ENCODE measurements around the gene ARHGAP24. TPM values are rescaled to one million over a fixed set of nuclear protein-coding genes. Genes with fewer than 3 reads are reported as not detected.

Gene ARHGAP24
- polyA plus RNA-seq, 1 of the 3 experiments (the other 2 are of a cell fraction): 1.4 TPM

- TF ChIP-seq ZBTB33 (IDR thresholded peaks at IDR 0.05; ENCODE audit: borderline replicate concordance, low read depth) (no peak), MEF2A (IDR thresholded peaks at IDR 0.05; ENCODE audit: borderline replicate concordance, low read depth) (no peak), TCF12 (IDR thresholded peaks at IDR 0.05) (no peak), ELF1 (IDR thresholded peaks at IDR 0.05) (no peak), POLR2AphosphoS5 (IDR thresholded peaks at IDR 0.05; ENCODE audit: low read depth, low read length) (no peak), CTCF (IDR thresholded peaks at IDR 0.05) (no peak)
Observed at GRCh38 chr4:85676050-85676425, 201.1 kb downstream of the ARHGAP24 start (continued).

- H4K20me1 ChIP-seq (ENCODE audit: insufficient read depth): no peaks in the 10 kb centered on the region
- H3K27ac ChIP-seq (ENCODE audit: low read depth in 2 of 2, low read length in 1 of 2): no peak overlapping the region
- no peak overlapping the region for H2AFZ ChIP-seq (ENCODE audit: low read depth)
- TF ChIP-seq RXRA (IDR thresholded peaks at IDR 0.05; ENCODE audit: borderline replicate concordance, low read depth) (no peak), NFIC (IDR thresholded peaks at IDR 0.05; ENCODE audit: borderline replicate concordance) (no peak), USF1 (IDR thresholded peaks at IDR 0.05; ENCODE audit: borderline replicate concordance, low read depth) (no peak), IRF3 (IDR thresholded peaks at IDR 0.05; ENCODE audit: low read depth, low read length) (no peak), GATA2 (CRISPR knock-in tag; IDR thresholded peaks at IDR 0.05) (0 out of 2 replicates have a peak, but pooled peaks have one; percentile 17)
- no peak overlapping the region for H3K9ac ChIP-seq
- H3K36me3 ChIP-seq (replicated peaks in 1 of 2; ENCODE audit: control insufficient read depth in 1 of 2, insufficient read depth in 2 of 2, low read length in 1 of 2): no peaks in the 10 kb centered on the region
- 20% methylated on average over 5 of the region's 5 CpGs for WGBS (ENCODE audit: low lambda C conversion rate)
- H3K4me2 ChIP-seq: no peak overlapping the region
- no peak overlapping the region for H3K4me3 ChIP-seq (ENCODE audit: low read depth in 2 of 2, low read length in 1 of 2)
- H3F3A ChIP-seq (replicated peaks; ENCODE audit: insufficient read depth): no peaks in the 10 kb centered on the region
- no peaks in the 10 kb centered on the region for H3K9me2 ChIP-seq
- POLR2A ChIA-PET: no interaction called here
- H3K4me1 ChIP-seq (ENCODE audit: control insufficient read depth in 1 of 2, insufficient read depth in 2 of 2, low read depth in 1 of 2, low read length in 1 of 2): peaks cover 0 to 14% of the 10 kb centered on the region in 2 experiments; a peak in 2 of 4 replicates
- CTCF ChIA-PET: interaction anchor here (1.0 to 1.4 kb wide), 2 partner anchors 8 to 22 kb away, joined by 3 to 4 read pairs; no protein-coding TSS in a partner anchor
- no peaks in the 10 kb centered on the region for H3K27me3 ChIP-seq (ENCODE audit: insufficient read depth)
- no peaks in the 10 kb centered on the region for H3K79me2 ChIP-seq (ENCODE audit: insufficient read depth)
- H3K9me3 ChIP-seq: no peaks in the 10 kb centered on the region
- peak; percentile 21 for DNase-seq
Observed at GRCh38 chr4:85676850-85677590, 202.1 kb downstream of the ARHGAP24 start.

Data from SK-N-SH (cell line).